ENCODE data around the gene CDCA4.
"Not testable (repeated sequence)": the region's sequence is repeated elsewhere in the genome, so short reads cannot be mapped to it uniquely, and the experiment has no call there.

The CDCA4 gene

GRCh38 chr14:105056303-105056831 lies 35.5 kb upstream of the CDCA4 start:
- DNase-seq, result no peak

DNA sequence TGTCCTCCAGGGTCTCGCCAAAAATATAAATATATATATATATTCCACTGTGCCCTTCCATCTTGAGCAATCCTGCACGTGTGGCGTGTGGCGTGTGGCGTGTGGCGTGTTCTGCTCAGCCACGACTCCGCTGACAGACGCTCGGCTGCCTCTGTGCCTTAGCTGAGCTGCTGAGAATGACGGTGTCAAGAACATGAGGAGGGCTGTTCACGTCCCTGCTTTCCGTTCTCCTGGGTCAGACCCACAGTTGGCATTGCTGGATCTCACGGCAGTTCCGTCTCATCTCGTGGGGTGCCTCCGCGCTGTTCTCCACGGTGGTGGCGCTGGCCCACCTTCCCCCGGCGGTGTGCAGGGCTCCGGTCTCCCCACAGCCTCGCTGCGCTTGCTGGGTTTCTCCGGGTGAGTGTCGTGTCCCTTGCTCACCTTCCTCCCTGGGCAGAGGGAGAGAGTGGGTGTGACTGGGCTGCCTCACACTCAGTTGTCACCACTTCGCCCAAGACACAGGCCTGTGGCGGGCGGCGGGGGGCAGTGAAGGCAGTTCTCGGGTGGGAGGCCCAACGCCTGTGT lies 34.9 kb upstream of the CDCA4 start:
- no peak for DNase-seq

DNA sequence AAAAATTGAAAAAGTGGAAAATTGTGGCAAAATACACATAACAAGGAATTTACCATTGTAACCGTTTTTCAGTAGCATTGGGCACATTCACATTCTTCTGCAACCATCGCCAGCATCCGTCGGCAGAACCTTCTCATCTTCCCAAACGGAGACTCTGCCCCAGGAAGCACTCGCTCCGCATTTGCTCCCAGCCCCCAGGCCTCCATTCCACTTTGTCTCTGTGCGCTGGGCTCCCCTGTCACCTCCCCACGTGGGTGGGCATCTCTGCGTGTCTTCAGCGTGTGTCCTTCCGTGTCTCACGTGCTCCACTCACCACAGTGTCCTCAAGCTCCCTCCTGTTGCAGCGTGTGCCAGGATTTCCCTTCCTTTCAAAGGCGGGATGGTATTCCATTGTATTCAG lies 34.5 kb upstream of the CDCA4 start:
- no peak for DNase-seq

- no peak for DNase-seq
Measured at GRCh38 chr14:105053996-105054395, 33.1 kb upstream of the CDCA4 start.

DNA sequence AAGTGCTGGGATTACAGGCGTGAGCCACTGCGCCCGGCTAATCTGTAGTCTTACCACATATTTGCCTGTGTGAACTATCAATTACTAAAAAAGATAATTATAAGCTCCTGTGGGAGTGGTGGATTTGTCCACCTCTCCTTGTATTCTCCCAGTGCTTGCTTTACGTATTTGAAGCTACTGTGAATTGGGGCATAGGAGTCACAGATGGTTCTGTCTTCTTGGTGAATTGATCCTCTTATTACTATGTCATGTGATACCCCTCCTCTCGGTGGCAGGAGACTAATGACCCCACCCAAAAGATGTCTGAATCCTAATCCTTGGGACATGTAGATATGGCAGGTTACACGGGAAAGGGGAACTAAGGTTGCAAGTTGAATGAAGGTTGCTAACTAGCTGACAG lies 32.5 kb upstream of the CDCA4 start:
- DNase-seq, result no peak

GRCh38 chr14:105052110-105052458 lies 31.2 kb upstream of the CDCA4 start:
- no peak for DNase-seq

DNA sequence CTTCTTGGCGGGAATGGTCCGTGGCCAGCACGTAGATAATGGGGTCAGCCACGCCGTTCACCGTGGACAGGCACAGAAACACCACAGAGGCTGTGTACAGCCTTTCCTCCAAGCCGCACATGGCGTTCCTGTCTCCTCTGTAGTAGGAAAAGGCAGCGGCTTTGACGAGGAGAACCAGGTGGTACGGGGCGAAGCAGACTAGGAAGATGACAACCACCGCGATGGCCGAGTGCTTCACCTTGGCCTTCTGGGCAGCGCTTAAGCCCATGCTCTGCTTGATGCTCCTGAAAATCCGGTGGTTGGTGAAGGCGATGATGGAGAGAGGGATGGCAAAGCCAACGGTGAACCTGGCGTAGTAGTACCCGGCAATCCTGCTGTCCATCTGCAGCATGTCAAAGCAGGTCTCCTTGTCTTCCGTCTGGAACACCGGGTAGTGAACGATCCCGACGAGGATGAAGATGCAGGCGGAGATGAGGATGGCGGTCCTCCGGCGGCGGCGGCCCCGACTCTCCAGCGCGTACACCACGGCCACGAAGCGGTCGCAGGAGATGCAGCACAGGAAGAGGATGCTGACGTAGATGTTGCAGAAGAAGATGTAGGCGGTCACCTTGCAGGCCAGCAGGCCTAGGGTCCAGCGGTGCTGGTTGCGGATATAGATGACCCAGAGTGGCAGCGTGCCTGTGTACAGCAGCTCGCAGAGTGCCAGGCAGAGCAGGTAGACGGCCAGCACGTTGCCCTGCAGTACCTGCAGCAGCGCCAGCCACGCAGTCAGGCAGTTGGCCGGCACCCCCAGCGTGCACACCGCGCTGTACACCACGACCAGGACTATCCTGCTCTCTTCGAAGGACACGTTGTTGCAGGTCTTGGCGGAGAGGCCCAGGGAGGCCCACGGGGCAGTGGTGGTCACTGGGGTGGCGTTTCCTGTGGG lies 30.6 kb upstream of the CDCA4 start:
- DNase-seq, result no peak

- peak in 1 of 2 experiments; percentile 13 for DNase-seq
Measured at GRCh38 chr14:105050551-105050897, 29.6 kb upstream of the CDCA4 start.

DNA sequence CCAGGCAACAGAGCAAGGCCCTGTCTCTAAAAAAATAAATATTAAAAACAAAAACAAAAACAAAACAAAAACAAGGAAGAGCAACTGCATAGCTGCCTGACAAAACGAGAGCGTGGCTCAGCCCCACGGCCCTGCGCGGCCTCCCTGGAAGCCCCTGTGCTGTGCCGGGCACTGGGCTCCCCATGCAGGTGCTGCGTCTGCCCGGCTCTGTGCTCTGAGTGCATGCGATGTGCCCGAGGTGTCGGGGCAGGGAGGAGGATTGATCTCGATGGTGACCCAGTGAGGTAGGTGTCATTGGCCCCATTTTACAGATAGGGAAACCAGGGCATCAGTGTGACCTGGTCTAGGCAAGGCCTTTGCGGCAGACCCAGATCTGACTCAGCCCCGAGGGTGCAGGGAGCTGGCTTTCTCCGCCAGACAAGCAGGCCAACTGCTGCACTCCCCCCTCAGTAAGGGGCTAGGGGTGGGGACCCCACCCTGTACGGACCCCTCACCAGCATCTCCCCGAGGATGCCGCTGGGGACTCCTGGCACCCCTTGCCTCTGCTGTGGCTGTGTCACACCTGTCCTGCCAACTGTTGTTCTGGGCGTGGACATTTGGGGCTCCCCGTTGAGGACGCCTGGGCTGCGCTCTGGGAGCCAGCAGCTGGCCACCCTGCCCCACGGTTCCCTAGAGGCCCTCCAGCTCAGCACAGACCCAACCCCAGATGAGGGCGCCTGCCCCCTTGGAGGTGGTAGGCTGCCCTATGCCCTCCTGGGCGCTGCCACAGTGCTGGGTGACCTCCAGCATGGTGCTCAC lies 29.1 kb upstream of the CDCA4 start:
- DNase-seq, result no peak

GRCh38 chr14:105047283-105048016 lies 26.6 kb upstream of the CDCA4 start:
- DNase-seq, result no peak

DNA sequence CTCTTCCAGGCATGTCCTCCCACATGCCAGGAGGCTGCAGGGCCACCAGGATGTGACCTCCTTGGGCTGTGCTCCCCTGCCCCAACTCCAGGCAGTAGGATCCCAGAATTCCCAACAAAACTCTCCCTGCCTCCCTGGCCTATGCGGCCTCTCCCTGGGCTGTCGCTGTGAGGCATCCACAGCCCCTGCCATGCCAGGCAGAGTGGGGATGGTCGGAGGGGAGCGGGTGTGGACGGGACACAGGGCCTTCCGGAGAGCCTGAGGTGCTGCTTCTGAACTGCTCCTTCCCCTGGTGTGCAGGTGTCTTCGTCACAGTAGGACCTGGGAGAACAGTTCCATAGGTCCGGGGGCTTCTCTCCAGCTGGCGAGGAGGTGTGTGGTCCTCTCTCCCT lies 26.0 kb upstream of the CDCA4 start:
- DNase-seq, result no peak

DNA sequence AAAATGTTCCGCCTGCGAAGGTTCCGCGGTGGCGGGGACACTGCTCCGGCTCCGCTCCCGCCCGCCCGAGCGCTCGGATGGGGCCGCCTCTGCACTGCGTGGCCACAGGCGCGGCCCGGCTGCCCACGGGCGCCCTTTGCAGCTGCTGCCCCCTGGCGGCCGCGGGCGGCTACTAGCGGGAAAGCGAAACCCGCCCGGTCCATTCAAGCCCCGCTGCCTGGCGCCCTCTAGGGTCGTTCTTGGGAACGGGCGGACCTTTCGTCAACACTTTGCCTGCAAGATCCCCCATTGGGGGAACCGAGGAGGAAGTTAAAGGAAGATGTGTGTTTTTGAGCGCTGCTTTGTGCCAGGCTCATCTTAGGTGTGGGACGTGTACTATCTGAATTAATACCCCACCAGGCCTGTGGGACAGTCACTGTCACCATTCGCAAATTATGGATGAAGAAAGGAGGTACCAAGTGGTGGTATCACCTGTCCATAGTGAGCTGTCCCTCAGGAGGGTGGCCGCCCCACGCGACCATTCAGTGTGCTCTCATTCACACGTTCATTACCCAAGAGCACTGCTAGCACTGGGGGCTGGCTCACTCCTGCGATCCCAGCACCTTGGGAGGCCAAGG lies 24.9 kb upstream of the CDCA4 start:
- peak; percentile 71 to 77 for DNase-seq

DNA sequence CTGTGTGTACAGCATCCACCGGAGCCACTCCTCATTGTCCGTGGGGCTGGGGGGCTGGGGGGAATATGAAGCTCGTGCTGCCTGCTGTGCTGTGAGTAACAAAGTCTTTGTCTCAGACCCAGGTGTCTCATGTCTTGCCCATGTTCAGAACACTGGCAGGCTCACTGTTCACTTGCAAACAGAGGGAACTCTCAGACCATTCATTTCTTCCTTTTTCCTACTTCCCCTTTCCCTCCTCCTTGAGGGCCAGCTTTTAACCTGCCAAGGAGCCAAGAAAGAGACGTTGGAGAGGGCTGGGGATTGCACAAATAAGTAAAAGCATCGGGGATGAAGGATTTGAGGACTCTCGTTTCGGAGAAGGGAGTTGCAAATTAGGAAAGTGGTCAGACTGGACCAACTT lies 22.8 kb upstream of the CDCA4 start:
- no peak for DNase-seq

GRCh38 chr14:105042813-105043212 lies 21.9 kb upstream of the CDCA4 start:
- no peak for DNase-seq

DNA sequence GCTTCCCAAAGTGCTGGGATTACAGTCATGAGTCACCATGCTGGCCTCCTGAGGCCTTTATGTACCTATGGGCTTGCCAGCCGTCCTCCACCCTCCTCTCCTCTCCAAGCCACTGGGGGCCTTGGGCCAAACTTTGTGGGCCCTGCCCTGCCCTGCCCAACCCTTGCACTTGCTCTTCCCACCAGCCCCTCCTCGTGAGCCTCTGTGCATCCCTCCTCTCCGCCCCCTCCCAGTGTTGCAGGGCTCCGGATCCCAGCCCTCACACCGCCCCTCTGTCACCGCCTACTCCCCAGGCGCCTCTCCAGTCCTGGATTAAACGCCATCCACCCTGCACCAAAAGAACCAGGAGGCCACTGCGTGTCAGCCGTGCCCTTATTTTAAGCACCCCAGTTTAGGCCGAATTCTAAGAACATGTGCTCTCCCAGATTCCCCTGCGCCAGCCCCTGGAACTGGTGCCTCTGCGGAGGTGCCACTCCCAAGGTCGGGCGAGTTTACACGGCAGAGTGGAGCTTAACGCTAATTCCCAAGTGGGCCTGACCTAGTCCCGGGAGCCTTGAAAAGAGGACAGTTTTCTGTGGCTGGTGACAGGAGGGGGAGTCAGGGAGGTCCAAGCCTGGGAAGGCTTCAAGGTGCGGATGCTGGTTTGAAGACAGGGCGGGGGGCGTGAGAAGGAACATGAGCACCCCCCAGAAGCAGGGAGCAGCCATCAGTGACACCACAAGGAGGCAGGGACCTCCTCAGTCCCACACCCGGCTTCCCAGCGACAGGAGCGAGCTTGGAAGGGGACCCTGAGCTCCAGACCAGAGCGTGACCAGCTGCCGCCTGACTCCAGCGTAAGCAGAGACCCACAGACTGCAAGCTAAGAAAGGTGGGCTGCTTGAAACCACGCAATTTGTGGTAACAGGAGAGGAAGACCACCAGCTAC lies 21.2 kb upstream of the CDCA4 start:
- no peak for DNase-seq

DNA sequence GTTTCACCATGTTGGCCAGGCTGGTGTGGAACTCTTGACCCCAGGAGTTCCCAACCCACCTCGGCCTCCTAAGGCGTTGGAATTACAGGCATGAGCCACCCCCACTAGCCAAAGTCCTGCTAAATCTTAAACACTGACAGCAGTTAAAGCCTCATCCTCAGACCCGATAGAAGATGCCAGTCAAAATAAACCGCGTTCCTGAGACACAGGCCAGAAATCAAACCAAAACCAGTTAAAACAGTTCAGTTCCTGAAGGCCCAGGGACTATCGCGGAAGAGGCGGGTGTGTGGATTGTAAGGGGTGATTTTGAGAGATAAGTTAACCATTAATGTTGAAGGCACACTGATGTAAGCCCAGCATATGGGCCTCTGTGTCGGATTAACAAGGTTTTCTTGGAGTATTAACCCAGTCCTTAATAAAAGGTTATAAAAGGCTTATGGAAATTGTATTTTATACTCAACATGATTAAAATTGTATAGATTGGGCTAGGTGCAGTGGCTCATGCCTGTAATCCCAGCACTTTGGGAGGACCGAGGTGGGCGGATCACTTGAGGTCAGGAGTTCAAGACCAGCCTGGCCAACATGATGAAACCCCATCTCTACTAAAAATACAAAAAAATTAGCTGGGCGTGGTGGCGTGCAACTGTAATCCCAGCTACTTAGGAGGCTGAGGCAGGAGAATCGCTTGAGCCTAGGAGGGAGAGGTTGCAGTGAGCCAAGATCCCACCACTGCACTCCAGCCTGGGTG lies 18.7 kb upstream of the CDCA4 start:
- no peak for DNase-seq

DNA sequence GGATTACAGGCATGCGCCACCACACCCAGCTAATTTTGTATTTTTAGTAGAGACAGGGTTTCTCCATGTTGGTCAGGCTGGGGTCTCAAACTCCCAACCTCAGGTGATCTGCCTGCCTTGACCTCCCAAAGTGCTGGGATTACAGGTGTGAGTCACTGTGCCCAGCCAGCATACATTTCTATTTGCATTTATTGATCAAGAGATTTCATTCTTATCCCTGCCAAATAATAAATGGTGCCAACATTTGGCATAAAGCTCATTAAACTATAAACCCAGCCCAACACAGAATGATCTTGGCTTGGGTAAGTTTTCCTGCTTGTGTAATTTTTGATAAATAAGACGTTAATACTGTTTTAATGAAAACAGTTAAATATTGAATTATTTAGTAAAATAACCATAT lies 14.7 kb upstream of the CDCA4 start:
- not testable (repeated sequence) for DNase-seq

GRCh38 chr14:105034315-105035039 lies 13.6 kb upstream of the CDCA4 start:
- DNase-seq, result no peak

GRCh38 chr14:105033412-105033900 lies 12.6 kb upstream of the CDCA4 start:
- DNase-seq, result not testable (repeated sequence)

DNA sequence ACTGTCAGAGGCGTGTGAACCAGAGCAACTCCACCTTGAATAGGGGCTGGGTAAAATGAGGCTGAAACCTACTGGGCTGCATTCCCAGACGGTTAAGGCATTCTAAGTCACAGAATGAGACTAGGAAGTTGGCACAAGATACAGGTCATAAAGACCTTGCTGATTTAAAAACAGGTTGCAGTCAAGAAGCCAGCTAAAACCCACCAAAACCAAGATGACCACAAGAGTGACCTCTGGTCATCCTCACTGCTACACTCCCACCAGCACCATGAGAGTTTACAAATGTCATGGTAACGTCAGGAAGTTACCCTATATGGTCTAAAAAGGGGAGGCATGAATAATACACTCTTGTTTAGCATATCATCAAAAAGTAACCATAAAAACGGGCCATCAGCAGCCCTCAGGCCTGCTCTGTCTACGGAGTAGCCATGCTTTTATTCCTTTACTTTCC lies 11.6 kb upstream of the CDCA4 start:
- DNase-seq, result not testable (repeated sequence)

Measured in NCI-H187 (cell line).